ENCODE data around the gene EHMT1.

Gene EHMT1

GRCh38 chr9:137823986-137824771 is 205.4 kb downstream of the EHMT1 start:
- no peak for DNase-seq (ENCODE audit: low read depth in 1 of 2, low spot score in 1 of 2)
- Histone ChIP-seq H3K27ac (replicated peaks) (no peak overlapping the region), H3K27me3 (ENCODE audit: insufficient read depth, poor library complexity, severe bottlenecking) (no peaks in the 10 kb centered on the region), H3K4me3 (replicated peaks; ENCODE audit: insufficient read depth, low read length) (no peak overlapping the region)
- TF ChIP-seq GABPA (IDR thresholded peaks at IDR 0.05; ENCODE audit: low read depth) = no peak
- no peak for TF ChIP-seq CTCF (IDR thresholded peaks at IDR 0.05; ENCODE audit: insufficient read depth, low read length)
- no peak for TF ChIP-seq REST (IDR thresholded peaks at IDR 0.05; ENCODE audit: insufficient replicate concordance, low read depth)
- no peak for TF ChIP-seq SPI1 (IDR thresholded peaks at IDR 0.05; ENCODE audit: borderline replicate concordance, low read depth)
- no peak for TF ChIP-seq POLR2AphosphoS5 (IDR thresholded peaks at IDR 0.05; ENCODE audit: low read depth)

GRCh38 chr9:137825324-137825989 is 206.7 kb downstream of the EHMT1 start:
- no peaks in the 10 kb centered on the region for H3K27me3 ChIP-seq (ENCODE audit: insufficient read depth, poor library complexity, severe bottlenecking)
- DNase-seq (ENCODE audit: low read depth in 1 of 2, low spot score in 1 of 2) = no peak
- no peak overlapping the region for H3K27ac ChIP-seq (replicated peaks)
- H3K4me3 ChIP-seq (replicated peaks; ENCODE audit: insufficient read depth, low read length) = no peak overlapping the region
- TF ChIP-seq POLR2AphosphoS5 (IDR thresholded peaks at IDR 0.05; ENCODE audit: low read depth) (no peak), SPI1 (IDR thresholded peaks at IDR 0.05; ENCODE audit: borderline replicate concordance, low read depth) (no peak), GABPA (IDR thresholded peaks at IDR 0.05; ENCODE audit: low read depth) (no peak), CTCF (IDR thresholded peaks at IDR 0.05; ENCODE audit: insufficient read depth, low read length) (no peak), REST (IDR thresholded peaks at IDR 0.05; ENCODE audit: insufficient replicate concordance, low read depth) (no peak)

- TF ChIP-seq GABPA (IDR thresholded peaks at IDR 0.05; ENCODE audit: low read depth) (no peak), POLR2AphosphoS5 (IDR thresholded peaks at IDR 0.05; ENCODE audit: low read depth) (no peak), SPI1 (IDR thresholded peaks at IDR 0.05; ENCODE audit: borderline replicate concordance, low read depth) (no peak), CTCF (IDR thresholded peaks at IDR 0.05; ENCODE audit: insufficient read depth, low read length) (no peak), REST (IDR thresholded peaks at IDR 0.05; ENCODE audit: insufficient replicate concordance, low read depth) (no peak)
- no peak for DNase-seq (ENCODE audit: low read depth in 1 of 2, low spot score in 1 of 2)
- Histone ChIP-seq H3K27ac (replicated peaks) (no peak overlapping the region), H3K4me3 (replicated peaks; ENCODE audit: insufficient read depth, low read length) (no peak overlapping the region), H3K27me3 (ENCODE audit: insufficient read depth, poor library complexity, severe bottlenecking) (no peaks in the 10 kb centered on the region)
These were observed 209.2 kb downstream of the EHMT1 start for GRCh38 chr9:137827908-137828526.
